Esophagus squamous epithelium (tissue), 5 donors: ENCODE measurements around the gene NAE1. TPM values are rescaled to one million over a fixed set of nuclear protein-coding genes. Genes with fewer than 3 reads are reported as not detected.

ENCODE experiments used
- DNase-seq: peaks from one replicate; lab custom pipeline; 2025; lab: John Stamatoyannopoulos, UW
- H3K27ac ChIP-seq, 4 donors: fragments of 200-600 bp; sonication (generic); one replicate each; pipeline ENCODE4 v1.5.1; 2016 to 2019; ENCODE audit warnings: mild to moderate bottlenecking in 1 of 4
- H3K27me3 ChIP-seq, 4 donors: fragments of 200-600 bp; sonication (generic); 1 replicate in 3 of 4; 2 replicates in 1 of 4; pipeline versions ENCODE4 v1.5.1 to v1.6.0; 2017 to 2021; ENCODE audit warnings: antibody characterized with exemption in 1 of 4
- H3K36me3 ChIP-seq, 3 donors: fragments of 200-600 bp; sonication (generic); one replicate each; pipeline ENCODE4 v1.5.1; 2016 to 2019
- H3K4me1 ChIP-seq, 3 donors: fragments of 200-600 bp; sonication (generic); one replicate each; pipeline ENCODE4 v1.5.1; 2017 to 2019
- H3K4me3 ChIP-seq, 4 donors: fragments of 200-600 bp; sonication (generic); 1 replicate in 3 of 4; 2 replicates in 1 of 4; pipeline ENCODE4 v1.5.1; 2016 to 2019; ENCODE audit warnings: mild to moderate bottlenecking in 2 of 4, moderate library complexity in 1 of 4
- H3K9me3 ChIP-seq, 3 donors: fragments of 200-600 bp; sonication (generic); one replicate each; pipeline ENCODE4 v1.5.1; 2016 to 2019
- CTCF ChIP-seq, 6 experiments: fragments of 450-650 bp in 4 of 6; fragments of 200-600 bp in 2 of 6; sonication (generic) in 2 of 6; IDR thresholded peaks; one replicate each; pipeline ENCODE4 v1.5.1; 2016 to 2019; ENCODE audit warnings: antibody characterized with exemption in 6 of 6, mild to moderate bottlenecking in 4 of 6, moderate library complexity in 4 of 6
- POLR2A ChIP-seq, 4 donors: fragments of 450-650 bp; IDR thresholded peaks; one replicate each; pipeline ENCODE4 v1.6.1; 2017; ENCODE audit warnings: antibody characterized with exemption in 4 of 4, mild to moderate bottlenecking in 4 of 4, moderate library complexity in 3 of 4
- WGBS, 2 donors: methylation state at CpG; one replicate each; pipeline ENCODE4 v1.1.5; 2018; 5-methylcytosine and 5-hydroxymethylcytosine counted together
- intact Hi-C: fragments of 100-400 bp; cut with DNase I; formaldehyde crosslinking; loops from one replicate; pipeline ENCODE4 v1.15.0; 2022
- total RNA-seq, 4 donors: library from RNA; depleted of rRNA; stranded (reverse); fragments of >200 nt; gene quantifications; one replicate each; pipeline ENCODE4 v1.1.0, GENCODE V29; 2016
- donor health status: DM: yes; HTN: yes; CAD: no.

The NAE1 gene
- total RNA-seq, 4 donors from 2014 or later = 31.4 to 74.7 (median 45.7) TPM

DNA sequence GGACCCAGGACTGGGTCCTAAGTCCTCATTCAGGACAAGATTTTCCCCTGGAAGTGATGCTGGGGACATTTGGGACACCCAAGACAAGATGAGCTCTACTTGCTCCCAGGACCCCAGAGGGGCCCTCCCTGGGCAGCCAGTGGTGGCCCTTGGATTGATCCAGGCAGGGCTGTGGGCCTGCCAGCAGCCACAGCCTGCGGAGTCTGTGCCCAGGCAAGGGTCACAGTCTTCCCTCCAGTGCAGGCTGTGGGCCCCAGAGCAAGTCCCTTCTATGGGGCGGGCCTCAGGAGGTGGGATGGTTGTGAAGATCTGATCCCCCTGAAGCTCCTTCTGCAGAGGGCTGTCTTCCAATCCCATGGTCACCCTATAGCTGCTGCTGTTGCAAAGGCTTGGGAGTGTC, 26.0 kb upstream of the NAE1 start:
- Histone ChIP-seq H3K36me3 (no peaks in the 10 kb centered on the region), H3K9me3 (no peaks in the 10 kb centered on the region), H3K27ac (no peak overlapping the region), H3K27me3 (no peaks in the 10 kb centered on the region), H3K4me3 (no peak overlapping the region), H3K4me1 (peaks cover 0 to 6% (median 4%) of the 10 kb centered on the region in 3 donors)
- DNase-seq = no peak
- no CpG with 5 or more reads among the region's 2 CpGs for WGBS, 2 donors
- TF ChIP-seq CTCF (IDR thresholded peaks at IDR 0.05) = no peak
- no peak for TF ChIP-seq POLR2A (IDR thresholded peaks at IDR 0.05)
- intact Hi-C loops = no loop called here

- Histone ChIP-seq H3K27ac (no peak overlapping the region), H3K36me3 (no peaks in the 10 kb centered on the region), H3K4me3 (no peak overlapping the region), H3K9me3 (no peaks in the 10 kb centered on the region), H3K27me3 (no peaks in the 10 kb centered on the region), H3K4me1 (peaks cover 0 to 6% (median 4%) of the 10 kb centered on the region in 3 donors)
- TF ChIP-seq CTCF (IDR thresholded peaks at IDR 0.05) (no peak), POLR2A (IDR thresholded peaks at IDR 0.05) (no peak)
- 80 to 83% methylated on average over 6 of the region's 6 CpGs for WGBS, 2 donors
- DNase-seq = no peak
- intact Hi-C loops = no loop called here
Measured at GRCh38 chr16:66856184-66856730, 25.5 kb upstream of the NAE1 start.

DNA sequence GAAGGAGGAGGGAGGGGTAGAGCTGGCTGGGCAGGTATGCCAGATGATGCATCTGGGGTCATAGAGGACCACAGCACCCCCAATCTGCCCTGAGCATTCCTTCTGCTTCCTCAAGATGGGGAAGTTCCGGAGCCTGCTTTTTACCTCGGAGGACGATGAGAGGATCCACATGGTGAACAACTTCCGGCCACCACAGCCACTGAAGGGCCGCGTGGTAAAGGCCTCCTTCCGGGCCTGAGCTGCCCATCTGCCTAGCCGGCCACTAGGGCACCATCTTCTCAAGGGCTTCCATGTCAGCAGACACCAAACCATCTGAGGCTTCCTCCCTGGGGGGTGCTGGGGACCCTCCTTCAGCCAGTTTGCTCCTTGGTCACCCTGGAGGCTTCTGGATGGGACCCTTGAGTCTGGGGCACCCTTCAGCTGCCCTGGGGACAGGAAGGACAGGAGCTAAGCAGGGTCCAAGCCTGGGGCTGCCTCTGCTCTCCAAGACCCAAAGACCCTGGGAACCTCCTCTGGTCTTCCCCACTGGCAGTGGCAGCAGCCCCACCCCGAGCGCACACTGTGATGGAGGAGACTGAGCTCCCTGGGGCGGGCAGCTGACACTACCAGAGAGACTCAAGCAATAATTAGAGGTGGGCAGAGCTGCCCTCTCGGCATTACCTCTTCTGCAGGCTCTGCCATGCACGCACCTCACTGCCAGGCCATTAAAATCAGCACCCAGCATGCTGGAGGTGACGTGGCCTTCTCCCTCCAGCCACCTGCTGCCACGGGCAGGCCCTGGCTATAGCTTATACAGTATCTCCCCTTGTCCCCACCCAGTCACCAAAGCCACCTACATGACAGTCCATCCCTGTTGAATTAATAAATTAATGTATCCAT, 22.7 kb upstream of the NAE1 start:
- no peaks in the 10 kb centered on the region for H3K36me3 ChIP-seq
- intact Hi-C loops = no loop called here
- no peak overlapping the region for H3K27ac ChIP-seq
- WGBS, 2 donors = 82 to 83% methylated on average over 7 to 11 of the region's 15 CpGs
- H3K27me3 ChIP-seq = peaks cover 0 to 7% (median 0%) of the 10 kb centered on the region in 4 donors
- H3K4me3 ChIP-seq = no peak overlapping the region
- H3K9me3 ChIP-seq = no peaks in the 10 kb centered on the region
- no peak for TF ChIP-seq POLR2A (IDR thresholded peaks at IDR 0.05)
- no peak for TF ChIP-seq CTCF (IDR thresholded peaks at IDR 0.05)
- H3K4me1 ChIP-seq = no peaks in the 10 kb centered on the region
- DNase-seq = no peak

- H3K4me1 ChIP-seq = no peaks in the 10 kb centered on the region
- H3K4me3 ChIP-seq = no peak overlapping the region
- peaks cover 0 to 27% (median 0%) of the 10 kb centered on the region in 4 donors for H3K27me3 ChIP-seq
- no peak overlapping the region for H3K27ac ChIP-seq
- intact Hi-C loops = no loop called here
- no peaks in the 10 kb centered on the region for H3K9me3 ChIP-seq
- DNase-seq = no peak
- H3K36me3 ChIP-seq = no peaks in the 10 kb centered on the region
- TF ChIP-seq CTCF (IDR thresholded peaks at IDR 0.05) (no peak), POLR2A (IDR thresholded peaks at IDR 0.05) (no peak)
- 88 to 89% methylated on average over 3 to 7 of the region's 13 CpGs for WGBS, 2 donors
Measured at GRCh38 chr16:66851166-66851964, 20.6 kb upstream of the NAE1 start.
